ENCODE results near the gene JAKMIP1. TPM values are rescaled to one million over a fixed set of nuclear protein-coding genes. Genes with fewer than 3 reads are reported as not detected.

The JAKMIP1 gene
- total RNA-seq, 3 donors from 2014 or later = 0.63 to 2.1 TPM; not detected in 1

- DNase-seq (no peak), ATAC-seq (no peak)
- Histone ChIP-seq H3K4me3 (no peak overlapping the region), H3K36me3 (ENCODE audit: low read depth) (no peaks in the 10 kb centered on the region), H3K9me3 (no peaks in the 10 kb centered on the region), H3K4me1 (ENCODE audit: low read depth) (no peaks in the 10 kb centered on the region)
- TF ChIP-seq CTCF (IDR thresholded peaks at IDR 0.05) = no peak
- intact Hi-C loops (cut with DNase I, micrococcal nuclease) = no loop called here
These were observed 8.1 kb upstream of the JAKMIP1 start for GRCh38 chr4:6208416-6208815.

- no peak for TF ChIP-seq CTCF (IDR thresholded peaks at IDR 0.05)
- Histone ChIP-seq H3K36me3 (ENCODE audit: low read depth) (no peaks in the 10 kb centered on the region), H3K4me3 (no peak overlapping the region), H3K4me1 (ENCODE audit: low read depth) (no peaks in the 10 kb centered on the region), H3K9me3 (no peaks in the 10 kb centered on the region)
- DNase-seq = no peak
- intact Hi-C loops (cut with DNase I, micrococcal nuclease) = no loop called here
- ATAC-seq = no peak
These were observed 7.3 kb upstream of the JAKMIP1 start for GRCh38 chr4:6207602-6208001.

GRCh38 chr4:6206771-6207290 lies 6.5 kb upstream of the JAKMIP1 start:
- H3K9me3 ChIP-seq = no peaks in the 10 kb centered on the region
- TF ChIP-seq CTCF (IDR thresholded peaks at IDR 0.05) = no peak
- no peak for DNase-seq
- ATAC-seq = no peak
- H3K36me3 ChIP-seq (ENCODE audit: low read depth) = no peaks in the 10 kb centered on the region
- H3K4me1 ChIP-seq (ENCODE audit: low read depth) = no peaks in the 10 kb centered on the region
- H3K4me3 ChIP-seq = no peak overlapping the region
- intact Hi-C loops (cut with DNase I, micrococcal nuclease) = no loop called here

GRCh38 chr4:6205973-6206372 lies 5.6 kb upstream of the JAKMIP1 start:
- DNase-seq (no peak), ATAC-seq (no peak)
- H3K4me1 ChIP-seq (ENCODE audit: low read depth) = no peaks in the 10 kb centered on the region
- intact Hi-C loops (cut with DNase I, micrococcal nuclease) = no loop called here
- H3K4me3 ChIP-seq = no peak overlapping the region
- no peak for TF ChIP-seq CTCF (IDR thresholded peaks at IDR 0.05)
- no peaks in the 10 kb centered on the region for H3K9me3 ChIP-seq
- H3K36me3 ChIP-seq (ENCODE audit: low read depth) = no peaks in the 10 kb centered on the region

- intact Hi-C loops (cut with DNase I, micrococcal nuclease) = no loop called here
- Histone ChIP-seq H3K9me3 (no peaks in the 10 kb centered on the region), H3K4me3 (no peak overlapping the region), H3K36me3 (ENCODE audit: low read depth) (no peaks in the 10 kb centered on the region), H3K4me1 (ENCODE audit: low read depth) (no peaks in the 10 kb centered on the region)
- no peak for ATAC-seq
- TF ChIP-seq CTCF (IDR thresholded peaks at IDR 0.05) = no peak
- no peak for DNase-seq
These were observed 5.2 kb upstream of the JAKMIP1 start for GRCh38 chr4:6205567-6205931.
